WTC11 (cell line): ENCODE measurements around the gene TPK1. TPM values are rescaled to one million over a fixed set of nuclear protein-coding genes. Genes with fewer than 3 reads are reported as not detected.

Experiments
- ATAC-seq: fragments of 200-7000 bp; cut with Tn5 transposase; 2 replicates; pipeline ENCODE4 v1.10.0; 2021; ENCODE audit warnings: mild to moderate bottlenecking, moderate library complexity
- CTCF ChIA-PET: fragments of 300-600 bp; sonication (Branson Sonifier 250); formaldehyde crosslinking; loops from one replicate; lab custom pipeline; 2021; ENCODE audit warnings: antibody characterized with exemption; lab: Charles Lee
- POLR2A ChIA-PET: fragments of 350-600 bp; sonication (Branson Sonifier 250); formaldehyde crosslinking; loops from one replicate; lab custom pipeline; 2021; ENCODE audit warnings: antibody characterized with exemption; lab: Charles Lee
- DNase-seq: peaks from one replicate; pipeline ENCODE4 v3.0.0; 2021; ENCODE audit warnings: low spot score
- H3K27ac Mint-ChIP-seq: 2 replicates; pipeline ENCODE4 v1.8.0; 2021; ENCODE audit warnings: mixed read lengths
- H3K27me3 Mint-ChIP-seq: 2 replicates; pipeline ENCODE4 v1.8.0; 2021; ENCODE audit warnings: low read depth, mild to moderate bottlenecking, moderate library complexity, mixed read lengths
- H3K36me3 Mint-ChIP-seq: 2 replicates; pipeline ENCODE4 v1.8.0; 2021; ENCODE audit warnings: mixed read lengths
- H3K4me1 Mint-ChIP-seq: 2 replicates; pipeline ENCODE4 v1.8.0; 2022; ENCODE audit warnings: mixed read lengths
- H3K4me3 Mint-ChIP-seq: 2 replicates; pipeline ENCODE4 v1.8.0; 2021; ENCODE audit warnings: mild to moderate bottlenecking, moderate library complexity, mixed read lengths
- H3K9me3 Mint-ChIP-seq: 2 replicates; pipeline ENCODE4 v1.8.0; 2021; ENCODE audit warnings: mixed read lengths
- ATF6 ChIP-seq: sonication (generic); formaldehyde crosslinking; IDR thresholded peaks from 2 replicates; pipeline ENCODE4 v1.8.1; 2023; ENCODE audit warnings: mild to moderate bottlenecking, missing genetic modification reagents
- CREB1 ChIP-seq: sonication (generic); formaldehyde crosslinking; IDR thresholded peaks from 2 replicates; pipeline ENCODE4 v1.8.0; 2023; ENCODE audit warnings: mild to moderate bottlenecking, missing genetic modification reagents
- CREM ChIP-seq: sonication (generic); formaldehyde crosslinking; IDR thresholded peaks from 2 replicates; pipeline ENCODE4 v1.8.1; 2022; ENCODE audit warnings: mild to moderate bottlenecking, missing genetic modification reagents, moderate library complexity
- ELF4 ChIP-seq: sonication (generic); formaldehyde crosslinking; IDR thresholded peaks from 2 replicates; pipeline ENCODE4 v1.8.1; 2022; ENCODE audit warnings: low read depth, mild to moderate bottlenecking, moderate library complexity, missing genetic modification reagents
- ESRRA ChIP-seq: sonication (generic); formaldehyde crosslinking; IDR thresholded peaks from 2 replicates; pipeline ENCODE4 v1.8.1; 2022; ENCODE audit warnings: mild to moderate bottlenecking, missing genetic modification reagents, borderline replicate concordance
- HMGXB4 ChIP-seq: sonication (generic); formaldehyde crosslinking; IDR thresholded peaks from 2 replicates; pipeline ENCODE4 v1.8.1; 2023; ENCODE audit warnings: mild to moderate bottlenecking, moderate library complexity, missing genetic modification reagents
- IRF2 ChIP-seq: sonication (generic); formaldehyde crosslinking; IDR thresholded peaks from 2 replicates; pipeline ENCODE4 v1.8.0; 2022; ENCODE audit warnings: low read depth, missing genetic modification reagents, borderline replicate concordance
- JAZF1 ChIP-seq: fragments of 250-450 bp; sonication (Bioruptor Pico); IDR thresholded peaks from 2 replicates; pipeline ENCODE4 v1.9.0; 2021; ENCODE audit warnings: moderate library complexity, mild to moderate bottlenecking, inconsistent platforms
- JUN ChIP-seq: sonication (generic); formaldehyde crosslinking; IDR thresholded peaks from 2 replicates; pipeline ENCODE4 v1.8.0; 2023; ENCODE audit warnings: mild to moderate bottlenecking, missing genetic modification reagents
- KAT7 ChIP-seq: sonication (generic); formaldehyde crosslinking; IDR thresholded peaks from 2 replicates; pipeline ENCODE4 v1.8.1; 2023; ENCODE audit warnings: missing genetic modification reagents, mild to moderate bottlenecking, borderline replicate concordance
- MLX ChIP-seq: sonication (generic); formaldehyde crosslinking; IDR thresholded peaks from 2 replicates; pipeline ENCODE4 v1.8.1; 2023; ENCODE audit warnings: mild to moderate bottlenecking, missing genetic modification reagents, moderate library complexity
- NFYB ChIP-seq: sonication (generic); formaldehyde crosslinking; conservative IDR thresholded peaks from 2 replicates; pipeline ENCODE4 v1.8.0; 2022; ENCODE audit warnings: low read depth, missing genetic modification reagents
- PRRX2 ChIP-seq: fragments of 250-450 bp; sonication (Bioruptor Pico); IDR thresholded peaks from 2 replicates; pipeline ENCODE4 v1.8.0; 2021; ENCODE audit warnings: mild to moderate bottlenecking
- SOX15 ChIP-seq: fragments of 250-450 bp; sonication (Bioruptor Pico); IDR thresholded peaks from 2 replicates; pipeline ENCODE4 v1.9.0; 2021; ENCODE audit warnings: mild to moderate bottlenecking
- SP1 ChIP-seq: sonication (generic); formaldehyde crosslinking; conservative IDR thresholded peaks from 2 replicates; pipeline ENCODE4 v1.8.1; 2022; ENCODE audit warnings: missing genetic modification reagents
- TP53 ChIP-seq: sonication (generic); formaldehyde crosslinking; IDR thresholded peaks from 2 replicates; pipeline ENCODE4 v1.8.1; 2023; ENCODE audit warnings: mild to moderate bottlenecking, missing genetic modification reagents
- ZNF396 ChIP-seq: fragments of 250-450 bp; sonication (Bioruptor Pico); IDR thresholded peaks from 2 replicates; pipeline ENCODE4 v1.8.0; 2021; ENCODE audit warnings: mild to moderate bottlenecking, moderate library complexity, borderline replicate concordance
- ZNF416 ChIP-seq: fragments of 250-450 bp; sonication (Bioruptor Pico); IDR thresholded peaks from 2 replicates; pipeline ENCODE4 v1.9.0; 2021; ENCODE audit warnings: mild to moderate bottlenecking, inconsistent platforms
- total RNA-seq: library from RNA; stranded (reverse); gene quantifications from 3 replicates; pipeline ENCODE4 v1.2.3, GENCODE V29; 2021
- TF ChIP-seq, protein P1 (sequence below): fragments of 250-450 bp; sonication (Bioruptor Pico); IDR thresholded peaks from 2 replicates; pipeline ENCODE4 v1.9.0; 2021; ENCODE audit warnings: moderate library complexity, mild to moderate bottlenecking, inconsistent platforms, borderline replicate concordance
- TF ChIP-seq, protein P2 (sequence below): fragments of 250-450 bp; sonication (Bioruptor Pico); IDR thresholded peaks from 2 replicates; pipeline ENCODE4 v1.9.0; 2021; ENCODE audit warnings: mild to moderate bottlenecking, borderline replicate concordance
- TF ChIP-seq, protein P3 (sequence below): sonication (generic); formaldehyde crosslinking; IDR thresholded peaks from 2 replicates; pipeline ENCODE4 v1.8.0; 2022; ENCODE audit warnings: mild to moderate bottlenecking, missing genetic modification reagents
- TF ChIP-seq, protein P4 (sequence below): sonication (generic); formaldehyde crosslinking; conservative IDR thresholded peaks from 2 replicates; pipeline ENCODE4 v1.8.1; 2022; ENCODE audit warnings: mild to moderate bottlenecking, missing genetic modification reagents

The TPK1 gene
- total RNA-seq, 1 experiment from 2014 or later = 2.7 TPM

DNA sequence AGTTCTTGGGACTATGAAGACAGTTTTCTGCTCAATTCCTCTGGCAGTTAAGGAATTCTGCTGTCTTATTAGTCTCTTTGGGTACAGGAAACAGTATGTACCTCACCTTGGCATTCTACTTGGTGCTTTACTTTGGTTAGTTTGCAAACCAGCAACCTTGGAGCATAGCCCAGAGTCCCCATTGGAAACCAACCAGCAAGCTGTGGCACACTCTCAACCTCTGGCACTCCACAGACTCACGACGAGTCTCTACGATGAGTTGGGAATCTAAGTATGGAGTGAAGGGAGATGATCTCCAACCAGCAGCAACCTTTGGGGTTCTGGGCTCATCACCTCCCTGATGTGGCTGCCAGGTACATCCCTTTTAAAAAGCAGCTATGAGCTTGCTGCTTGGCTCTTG is 43.8 kb downstream of the TPK1 start:
- ATAC-seq (no peak), DNase-seq (no peak)
- ChIA-PET POLR2A (no interaction called here), CTCF (no interaction called here)
- no peaks in the 10 kb centered on the region for H3K27me3 Mint-ChIP-seq
- no peaks in the 10 kb centered on the region for H3K36me3 Mint-ChIP-seq
- no peak overlapping the region for H3K27ac Mint-ChIP-seq
- peaks cover under 1% of the 10 kb centered on the region for H3K9me3 Mint-ChIP-seq
- no peaks in the 10 kb centered on the region for H3K4me1 Mint-ChIP-seq
- no peak overlapping the region for H3K4me3 Mint-ChIP-seq
- TF ChIP-seq, protein P1, sequence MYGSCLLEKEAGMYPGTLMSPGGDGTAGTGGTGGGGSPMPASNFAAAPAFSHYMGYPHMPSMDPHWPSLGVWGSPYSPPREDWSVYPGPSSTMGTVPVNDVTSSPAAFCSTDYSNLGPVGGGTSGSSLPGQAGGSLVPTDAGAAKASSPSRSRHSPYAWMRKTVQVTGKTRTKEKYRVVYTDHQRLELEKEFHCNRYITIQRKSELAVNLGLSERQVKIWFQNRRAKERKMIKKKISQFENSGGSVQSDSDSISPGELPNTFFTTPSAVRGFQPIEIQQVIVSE = no peak
- TF ChIP-seq HMGXB4 (CRISPR knock-in tag) (no peak), CREM (CRISPR knock-in tag) (no peak)
- TF ChIP-seq, protein P2, sequence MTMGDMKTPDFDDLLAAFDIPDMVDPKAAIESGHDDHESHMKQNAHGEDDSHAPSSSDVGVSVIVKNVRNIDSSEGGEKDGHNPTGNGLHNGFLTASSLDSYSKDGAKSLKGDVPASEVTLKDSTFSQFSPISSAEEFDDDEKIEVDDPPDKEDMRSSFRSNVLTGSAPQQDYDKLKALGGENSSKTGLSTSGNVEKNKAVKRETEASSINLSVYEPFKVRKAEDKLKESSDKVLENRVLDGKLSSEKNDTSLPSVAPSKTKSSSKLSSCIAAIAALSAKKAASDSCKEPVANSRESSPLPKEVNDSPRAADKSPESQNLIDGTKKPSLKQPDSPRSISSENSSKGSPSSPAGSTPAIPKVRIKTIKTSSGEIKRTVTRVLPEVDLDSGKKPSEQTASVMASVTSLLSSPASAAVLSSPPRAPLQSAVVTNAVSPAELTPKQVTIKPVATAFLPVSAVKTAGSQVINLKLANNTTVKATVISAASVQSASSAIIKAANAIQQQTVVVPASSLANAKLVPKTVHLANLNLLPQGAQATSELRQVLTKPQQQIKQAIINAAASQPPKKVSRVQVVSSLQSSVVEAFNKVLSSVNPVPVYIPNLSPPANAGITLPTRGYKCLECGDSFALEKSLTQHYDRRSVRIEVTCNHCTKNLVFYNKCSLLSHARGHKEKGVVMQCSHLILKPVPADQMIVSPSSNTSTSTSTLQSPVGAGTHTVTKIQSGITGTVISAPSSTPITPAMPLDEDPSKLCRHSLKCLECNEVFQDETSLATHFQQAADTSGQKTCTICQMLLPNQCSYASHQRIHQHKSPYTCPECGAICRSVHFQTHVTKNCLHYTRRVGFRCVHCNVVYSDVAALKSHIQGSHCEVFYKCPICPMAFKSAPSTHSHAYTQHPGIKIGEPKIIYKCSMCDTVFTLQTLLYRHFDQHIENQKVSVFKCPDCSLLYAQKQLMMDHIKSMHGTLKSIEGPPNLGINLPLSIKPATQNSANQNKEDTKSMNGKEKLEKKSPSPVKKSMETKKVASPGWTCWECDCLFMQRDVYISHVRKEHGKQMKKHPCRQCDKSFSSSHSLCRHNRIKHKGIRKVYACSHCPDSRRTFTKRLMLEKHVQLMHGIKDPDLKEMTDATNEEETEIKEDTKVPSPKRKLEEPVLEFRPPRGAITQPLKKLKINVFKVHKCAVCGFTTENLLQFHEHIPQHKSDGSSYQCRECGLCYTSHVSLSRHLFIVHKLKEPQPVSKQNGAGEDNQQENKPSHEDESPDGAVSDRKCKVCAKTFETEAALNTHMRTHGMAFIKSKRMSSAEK (CRISPR knock-in tag) = no peak

GRCh38 chr7:144791488-144791887 is 44.4 kb downstream of the TPK1 start:
- no peaks in the 10 kb centered on the region for H3K36me3 Mint-ChIP-seq
- peaks cover 2% of the 10 kb centered on the region for H3K4me1 Mint-ChIP-seq
- no peak overlapping the region for H3K4me3 Mint-ChIP-seq
- DNase-seq (no peak), ATAC-seq (no peak)
- CTCF ChIA-PET = no interaction called here
- no peaks in the 10 kb centered on the region for H3K27me3 Mint-ChIP-seq
- H3K9me3 Mint-ChIP-seq = no peaks in the 10 kb centered on the region
- TF ChIP-seq ESRRA (CRISPR knock-in tag) = no peak
- no peak for TF ChIP-seq SP1 (CRISPR knock-in tag)
- TF ChIP-seq, protein P3, sequence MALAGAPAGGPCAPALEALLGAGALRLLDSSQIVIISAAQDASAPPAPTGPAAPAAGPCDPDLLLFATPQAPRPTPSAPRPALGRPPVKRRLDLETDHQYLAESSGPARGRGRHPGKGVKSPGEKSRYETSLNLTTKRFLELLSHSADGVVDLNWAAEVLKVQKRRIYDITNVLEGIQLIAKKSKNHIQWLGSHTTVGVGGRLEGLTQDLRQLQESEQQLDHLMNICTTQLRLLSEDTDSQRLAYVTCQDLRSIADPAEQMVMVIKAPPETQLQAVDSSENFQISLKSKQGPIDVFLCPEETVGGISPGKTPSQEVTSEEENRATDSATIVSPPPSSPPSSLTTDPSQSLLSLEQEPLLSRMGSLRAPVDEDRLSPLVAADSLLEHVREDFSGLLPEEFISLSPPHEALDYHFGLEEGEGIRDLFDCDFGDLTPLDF (CRISPR knock-in tag) = no peak
- no peak for TF ChIP-seq KAT7
- TF ChIP-seq ZNF416 (CRISPR knock-in tag) = no peak
- TF ChIP-seq ZNF396 (CRISPR knock-in tag) = no peak
- no peak for TF ChIP-seq TP53 (CRISPR knock-in tag)
- TF ChIP-seq, protein P4, sequence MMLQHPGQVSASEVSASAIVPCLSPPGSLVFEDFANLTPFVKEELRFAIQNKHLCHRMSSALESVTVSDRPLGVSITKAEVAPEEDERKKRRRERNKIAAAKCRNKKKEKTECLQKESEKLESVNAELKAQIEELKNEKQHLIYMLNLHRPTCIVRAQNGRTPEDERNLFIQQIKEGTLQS = no peak
- no peak for TF ChIP-seq IRF2 (CRISPR knock-in tag)
- no peak for TF ChIP-seq MLX (CRISPR knock-in tag)
- no peak for TF ChIP-seq JAZF1
- TF ChIP-seq NFYB = no peak
- TF ChIP-seq ATF6 (CRISPR knock-in tag) = no peak
- no peak for TF ChIP-seq JUN
- no peak for TF ChIP-seq PRRX2
- no peak for TF ChIP-seq SOX15 (CRISPR knock-in tag)
- no peak for TF ChIP-seq ELF4 (CRISPR knock-in tag)
- TF ChIP-seq CREB1 (CRISPR knock-in tag) = no peak
- POLR2A ChIA-PET = no interaction called here
- no peak overlapping the region for H3K27ac Mint-ChIP-seq
